Large intestine (tissue), 3 donors: ENCODE data around the gene SLC7A14. TPM values are rescaled to one million over a fixed set of nuclear protein-coding genes. Genes with fewer than 3 reads are reported as not detected.
A peak's percentile ranks its signal among the peaks of the same experiment; 100 is the strongest.

ENCODE experiments used
- DNase-seq, 2 donors: peaks; one replicate each; pipeline versions ENCODE4 v3.0.0 to v3.0.0-alpha.2; 2013
- H3K27ac ChIP-seq: one replicate; pipeline ENCODE4 v1.5.1; 2013; ENCODE audit warnings: low read length
- H3K27me3 ChIP-seq: 2 replicates; pipeline ENCODE4 v1.6.1; 2013; ENCODE audit warnings: low read length; ENCODE audit not compliant: control insufficient read depth, insufficient read depth
- H3K36me3 ChIP-seq: 2 replicates; pipeline ENCODE4 v1.6.1; 2013; ENCODE audit warnings: low read length; ENCODE audit not compliant: control insufficient read depth, insufficient read depth
- H3K4me1 ChIP-seq: one replicate; pipeline ENCODE4 v1.6.1; 2013; ENCODE audit warnings: low read length; ENCODE audit not compliant: control insufficient read depth, insufficient read depth
- H3K4me3 ChIP-seq: one replicate; pipeline ENCODE4 v1.5.1; 2013; ENCODE audit warnings: low read length
- H3K9me3 ChIP-seq: one replicate; pipeline ENCODE4 v1.6.1; 2013; ENCODE audit warnings: mild to moderate bottlenecking, low read depth, low read length, moderate library complexity; ENCODE audit not compliant: control insufficient read depth
- WGBS: methylation state at CpG from one replicate; pipeline ENCODE4 v1.1.5; 2013; ENCODE audit warnings: low lambda C conversion rate; ENCODE audit not compliant: insufficient coverage; 5-methylcytosine and 5-hydroxymethylcytosine counted together
- polyA plus RNA-seq: library from polyadenylated mRNA; unstranded; fragments of 120-200 nt; gene quantifications from one replicate; pipeline ENCODE4 v1.2.1, GENCODE V29; 2013

The SLC7A14 gene
- polyA plus RNA-seq, 1 donor: 3.2 TPM

GRCh38 chr3:170522201-170522600 lies 63.7 kb downstream of the SLC7A14 start:
- Histone ChIP-seq H3K27me3 (peaks cover 13% of the 10 kb centered on the region), H3K9me3 (no peaks in the 10 kb centered on the region), H3K27ac (no peak overlapping the region), H3K4me3 (no peak overlapping the region), H3K4me1 (no peaks in the 10 kb centered on the region), H3K36me3 (no peaks in the 10 kb centered on the region)
- no peak for DNase-seq
- WGBS: 17% methylated on average over 1 of the region's 2 CpGs

- Histone ChIP-seq H3K36me3 (no peaks in the 10 kb centered on the region), H3K27ac (no peak overlapping the region), H3K4me3 (no peak overlapping the region), H3K9me3 (no peaks in the 10 kb centered on the region), H3K4me1 (no peaks in the 10 kb centered on the region), H3K27me3 (peaks cover 14% of the 10 kb centered on the region)
- no CpG with 5 or more reads among the region's 2 CpGs for WGBS
- no peak for DNase-seq
Observed at GRCh38 chr3:170520996-170521395, 64.9 kb downstream of the SLC7A14 start.

- no peaks in the 10 kb centered on the region for H3K36me3 ChIP-seq
- WGBS: no CpG with 5 or more reads among the region's 3 CpGs
- H3K9me3 ChIP-seq: no peaks in the 10 kb centered on the region
- DNase-seq: no peak
- no peak overlapping the region for H3K27ac ChIP-seq
- H3K4me1 ChIP-seq: no peaks in the 10 kb centered on the region
- no peak overlapping the region for H3K4me3 ChIP-seq
- H3K27me3 ChIP-seq: peaks cover 19% of the 10 kb centered on the region
Observed at GRCh38 chr3:170517242-170517945, 68.5 kb downstream of the SLC7A14 start.

GRCh38 chr3:170513642-170514041 lies 72.2 kb downstream of the SLC7A14 start:
- Histone ChIP-seq H3K27me3 (peaks cover 15% of the 10 kb centered on the region), H3K27ac (no peak overlapping the region)
- WGBS: 93% methylated on average over 1 of the region's 2 CpGs

GRCh38 chr3:170511371-170511770 lies 74.5 kb downstream of the SLC7A14 start:
- H3K9me3 ChIP-seq: no peaks in the 10 kb centered on the region
- 81% methylated on average over 2 of the region's 4 CpGs for WGBS
- peaks cover 12% of the 10 kb centered on the region for H3K4me1 ChIP-seq
- no peak overlapping the region for H3K27ac ChIP-seq
- DNase-seq: peak in 1 of 2 donors; percentile 17
- peaks cover 9% of the 10 kb centered on the region for H3K27me3 ChIP-seq
- no peak overlapping the region for H3K4me3 ChIP-seq
- no peaks in the 10 kb centered on the region for H3K36me3 ChIP-seq

More at GRCh38 chr3:170513642-170514041, 72.2 kb downstream of the SLC7A14 start:
- Histone ChIP-seq H3K4me1 (no peaks in the 10 kb centered on the region), H3K9me3 (no peaks in the 10 kb centered on the region), H3K4me3 (no peak overlapping the region), H3K36me3 (no peaks in the 10 kb centered on the region)
- DNase-seq: no peak

GRCh38 chr3:170508839-170509238 lies 77.0 kb downstream of the SLC7A14 start:
- H3K4me3 ChIP-seq: no peak overlapping the region
- no peak overlapping the region for H3K27ac ChIP-seq

GRCh38 chr3:170508291-170508690 lies 77.6 kb downstream of the SLC7A14 start:
- Histone ChIP-seq H3K4me1 (peaks cover 13% of the 10 kb centered on the region), H3K9me3 (no peaks in the 10 kb centered on the region), H3K4me3 (no peak overlapping the region), H3K27me3 (peaks cover 3% of the 10 kb centered on the region), H3K36me3 (no peaks in the 10 kb centered on the region), H3K27ac (no peak overlapping the region)
- no CpG with 5 or more reads among the region's 5 CpGs for WGBS
- DNase-seq: no peak

More at GRCh38 chr3:170508839-170509238, 77.0 kb downstream of the SLC7A14 start:
- WGBS: no CpG with 5 or more reads among the region's 4 CpGs
- Histone ChIP-seq H3K36me3 (no peaks in the 10 kb centered on the region), H3K9me3 (no peaks in the 10 kb centered on the region), H3K4me1 (peaks cover 13% of the 10 kb centered on the region), H3K27me3 (peaks cover 3% of the 10 kb centered on the region)
- no peak for DNase-seq

GRCh38 chr3:170507063-170507462 lies 78.8 kb downstream of the SLC7A14 start:
- peaks cover 13% of the 10 kb centered on the region for H3K4me1 ChIP-seq
- H3K9me3 ChIP-seq: no peaks in the 10 kb centered on the region
- H3K36me3 ChIP-seq: no peaks in the 10 kb centered on the region
- H3K27me3 ChIP-seq: peaks cover 3% of the 10 kb centered on the region
- DNase-seq: no peak
- H3K27ac ChIP-seq: no peak overlapping the region
- H3K4me3 ChIP-seq: no peak overlapping the region
- no CpG with 5 or more reads among the region's 3 CpGs for WGBS

GRCh38 chr3:170506556-170506955 lies 79.3 kb downstream of the SLC7A14 start:
- H3K27me3 ChIP-seq: peaks cover 3% of the 10 kb centered on the region
- no peaks in the 10 kb centered on the region for H3K9me3 ChIP-seq
- H3K4me3 ChIP-seq: no peak overlapping the region
- peaks cover 13% of the 10 kb centered on the region for H3K4me1 ChIP-seq
- no peaks in the 10 kb centered on the region for H3K36me3 ChIP-seq
- WGBS: no CpG with 5 or more reads among the region's 2 CpGs
- peak in 1 of 2 donors; percentile 58 for DNase-seq
- H3K27ac ChIP-seq: no peak overlapping the region

GRCh38 chr3:170502297-170502696 lies 83.6 kb downstream of the SLC7A14 start:
- H3K9me3 ChIP-seq: no peaks in the 10 kb centered on the region
- no CpG with 5 or more reads among the region's 1 CpG for WGBS
- H3K4me1 ChIP-seq: peaks cover 11% of the 10 kb centered on the region
- H3K27me3 ChIP-seq: no peaks in the 10 kb centered on the region
- H3K4me3 ChIP-seq: no peak overlapping the region
- no peak overlapping the region for H3K27ac ChIP-seq
- DNase-seq: no peak
- H3K36me3 ChIP-seq: no peaks in the 10 kb centered on the region

- no peak for DNase-seq
- Histone ChIP-seq H3K4me3 (no peak overlapping the region), H3K27me3 (no peaks in the 10 kb centered on the region), H3K36me3 (no peaks in the 10 kb centered on the region), H3K4me1 (no peaks in the 10 kb centered on the region), H3K9me3 (no peaks in the 10 kb centered on the region), H3K27ac (no peak overlapping the region)
- WGBS: no CpG with 5 or more reads among the region's 7 CpGs
Observed at GRCh38 chr3:170500995-170501394, 84.9 kb downstream of the SLC7A14 start.
